Keratinocyte (primary cell): ENCODE data around the gene ACTL10. TPM values are rescaled to one million over a fixed set of nuclear protein-coding genes. Genes with fewer than 3 reads are reported as not detected.

ENCODE experiments used
- DNase-seq: peaks from one replicate; pipeline ENCODE4 v3.0.0-alpha.2; 2011; ENCODE audit warnings: low read depth, missing footprints, low spot score
- FAIRE-seq: peaks from 2 replicates; lab custom pipeline; 2011; peaks lifted over from hg19 to GRCh38; lab: Jason Lieb, UNC
- H2AFZ ChIP-seq: 2 replicates; pipeline ENCODE4 v1.6.0; 2012; ENCODE audit warnings: low read length, control low read depth, inconsistent platforms; ENCODE audit not compliant: control insufficient read depth
- H3K27ac ChIP-seq: 2 replicates; pipeline ENCODE4 v1.5.1; 2011; ENCODE audit warnings: low read length; ENCODE audit not compliant: control insufficient read depth, insufficient read depth
- H3K27me3 ChIP-seq: 3 replicates; pipeline ENCODE4 v1.6.0; 2011; ENCODE audit warnings: low read length; ENCODE audit not compliant: control insufficient read depth, insufficient read depth; ENCODE audit errors: extremely low read depth
- H3K36me3 ChIP-seq, 2 experiments: 2 replicates in 1 of 2; 3 replicates in 1 of 2; pipeline ENCODE4 v1.5.1; 2011; ENCODE audit warnings: low read length in 2 of 2, mild to moderate bottlenecking in 1 of 2; ENCODE audit not compliant: control insufficient read depth in 2 of 2, insufficient read depth in 2 of 2; ENCODE audit errors: extremely low read depth in 1 of 2
- H3K4me1 ChIP-seq: 3 replicates; pipeline ENCODE4 v1.5.1; 2011; ENCODE audit warnings: low read length; ENCODE audit not compliant: control insufficient read depth, insufficient read depth; ENCODE audit errors: extremely low read depth
- H3K4me2 ChIP-seq: 3 replicates; pipeline ENCODE4 v1.6.0; 2011; ENCODE audit warnings: low read depth, low read length; ENCODE audit not compliant: control insufficient read depth, insufficient read depth; ENCODE audit errors: extremely low read depth
- H3K4me3 ChIP-seq, 3 experiments: fragments of 200-600 bp in 1 of 3; sonication (generic) in 1 of 3; 2 replicates in 2 of 3; 3 replicates in 1 of 3; pipeline ENCODE4 v1.5.1; 2011 to 2016; ENCODE audit warnings: low read length in 3 of 3, mild to moderate bottlenecking in 3 of 3, control low read depth in 2 of 3, inconsistent platforms in 1 of 3, low read depth in 1 of 3, mixed read lengths in 1 of 3, mixed run types in 1 of 3, moderate library complexity in 1 of 3; ENCODE audit not compliant: control insufficient read depth in 2 of 3, insufficient read depth in 2 of 3; ENCODE audit errors: extremely low read depth in 1 of 3
- H3K79me2 ChIP-seq: 2 replicates; pipeline ENCODE4 v1.6.0; 2012; ENCODE audit warnings: low read length; ENCODE audit not compliant: control insufficient read depth, insufficient read depth
- H3K9ac ChIP-seq: 3 replicates; pipeline ENCODE4 v1.6.0; 2011; ENCODE audit warnings: low read length; ENCODE audit not compliant: control insufficient read depth, insufficient read depth; ENCODE audit errors: extremely low read depth
- H3K9me1 ChIP-seq: 3 replicates; pipeline ENCODE4 v1.6.0; 2011; ENCODE audit warnings: low read length; ENCODE audit not compliant: control insufficient read depth, insufficient read depth; ENCODE audit errors: extremely low read depth
- H3K9me3 ChIP-seq: 2 replicates; pipeline ENCODE4 v1.5.1; 2012; ENCODE audit warnings: low read depth, low read length; ENCODE audit not compliant: control insufficient read depth
- H4K20me1 ChIP-seq: 3 replicates; pipeline ENCODE4 v1.6.0; 2011; ENCODE audit warnings: low read length; ENCODE audit not compliant: control insufficient read depth, insufficient read depth; ENCODE audit errors: extremely low read depth
- CTCF ChIP-seq, 3 experiments: IDR thresholded peaks in 1 of 3; conservative IDR thresholded peaks in 1 of 3; optimal IDR thresholded peaks in 1 of 3; 2 replicates in 2 of 3; 3 replicates in 1 of 3; pipeline versions ENCODE3 to v1.5.1; 2011; ENCODE audit warnings: low read length in 3 of 3, mild to moderate bottlenecking in 3 of 3, moderate library complexity in 2 of 3, control low read depth in 1 of 3, inconsistent platforms in 1 of 3; ENCODE audit not compliant: insufficient read depth in 2 of 3; ENCODE audit errors: extremely low read depth in 1 of 3
- EZH2 ChIP-seq: IDR thresholded peaks from one replicate; pipeline ENCODE4 v1.6.1; 2012; ENCODE audit warnings: inconsistent platforms, mild to moderate bottlenecking, low read length, moderate library complexity
- dilution Hi-C: fragments of 300-500 bp; cut with MboI; formaldehyde crosslinking; loops from one replicate; pipeline ENCODE4 v1.7.0; 2020; ENCODE audit warnings: low sequenced_read_pairs; ENCODE audit not compliant: extremely low pct_ligation_motif_present
- polyA plus RNA-seq, 5 experiments: library from polyadenylated mRNA; depleted of rRNA in 3 of 5; stranded (reverse) in 3 of 5; stranded (forward) in 1 of 5; unstranded in 1 of 5; fragments of >200 nt; gene quantifications; 1 replicate in 1 of 5; 2 replicates in 3 of 5; 3 replicates in 1 of 5; pipeline versions ENCODE4 v1.2.1 to v1.2.3, GENCODE V29; 2011 to 2012; ENCODE audit warnings: missing spikeins in 2 of 5, low read depth in 1 of 5, low replicate concordance in 1 of 5

ACTL10 gene
- polyA plus RNA-seq, 1 donor (not counting 4 experiments of a cell fraction or from before 2014, with no cell fraction given) = 0.28 TPM

GRCh38 chr20:33689973-33690372 lies 23.2 kb downstream of the ACTL10 start:
- TF ChIP-seq EZH2 (no peak), CTCF (optimal IDR thresholded peaks at IDR 0.05 in 1 of 3, IDR thresholded peaks at IDR 0.05 in 1 of 3, conservative IDR thresholded peaks at IDR 0.05 in 1 of 3; ENCODE audit: extremely low read depth in 1 of 3, insufficient read depth in 2 of 3, low read length in 3 of 3) (no peak)
- DNase-seq (no peak), FAIRE-seq (no peak)
- dilution Hi-C loops = no loop called here
- no peak overlapping the region for H3K4me3 ChIP-seq
- no peaks in the 10 kb centered on the region for H3K9me1 ChIP-seq
- H3K27ac ChIP-seq = no peak overlapping the region
- no peak overlapping the region for H3K9ac ChIP-seq
- no peaks in the 10 kb centered on the region for H4K20me1 ChIP-seq
- peaks cover 6% of the 10 kb centered on the region for H3K79me2 ChIP-seq
- H3K4me2 ChIP-seq = no peak overlapping the region
- no peak overlapping the region for H2AFZ ChIP-seq
- H3K27me3 ChIP-seq = no peaks in the 10 kb centered on the region
- peaks cover 10% of the 10 kb centered on the region for H3K4me1 ChIP-seq
- no peaks in the 10 kb centered on the region for H3K9me3 ChIP-seq
- H3K36me3 ChIP-seq = no peaks in the 10 kb centered on the region

- Histone ChIP-seq H3K9me1 (no peaks in the 10 kb centered on the region), H4K20me1 (no peaks in the 10 kb centered on the region), H3K9ac (no peak overlapping the region), H3K27ac (no peak overlapping the region), H2AFZ (no peak overlapping the region), H3K4me2 (no peak overlapping the region), H3K9me3 (no peaks in the 10 kb centered on the region), H3K79me2 (no peaks in the 10 kb centered on the region), H3K4me3 (no peak overlapping the region), H3K36me3 (no peaks in the 10 kb centered on the region), H3K4me1 (no peaks in the 10 kb centered on the region), H3K27me3 (no peaks in the 10 kb centered on the region)
- TF ChIP-seq EZH2 = no peak
- no peak for TF ChIP-seq CTCF (optimal IDR thresholded peaks at IDR 0.05 in 1 of 3, IDR thresholded peaks at IDR 0.05 in 1 of 3, conservative IDR thresholded peaks at IDR 0.05 in 1 of 3; ENCODE audit: extremely low read depth in 1 of 3, insufficient read depth in 2 of 3, low read length in 3 of 3)
- FAIRE-seq = no peak
- no peak for DNase-seq
- dilution Hi-C loops = no loop called here
Measured at GRCh38 chr20:33693289-33693688, 26.5 kb downstream of the ACTL10 start.
